ENCODE measurements around the gene CRYBG1. TPM values are rescaled to one million over a fixed set of nuclear protein-coding genes. Genes with fewer than 3 reads are reported as not detected.

CRYBG1 gene
- total and polyA plus RNA-seq, 3 experiments from 2014 or later: 19.4 to 32.3 (median 32.3) TPM

DNA sequence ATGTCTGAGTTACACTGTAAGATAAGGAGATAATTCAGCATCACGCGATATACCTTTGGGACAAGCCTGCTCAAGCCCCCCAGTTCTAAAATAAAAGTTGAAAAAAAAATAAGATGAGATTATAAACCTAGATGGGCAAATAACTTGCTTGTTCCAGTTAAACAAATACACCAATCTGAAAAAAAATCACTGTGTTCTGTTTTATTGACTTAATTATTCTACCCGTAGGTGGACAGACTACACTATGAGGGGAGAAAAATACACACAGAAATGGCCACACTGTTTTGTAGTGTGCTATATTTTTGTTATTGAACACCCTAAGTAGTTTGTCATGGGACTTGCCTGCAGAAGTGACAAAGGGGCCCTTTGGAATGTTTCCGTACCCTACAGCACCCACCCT, 70.9 kb downstream of the CRYBG1 start:
- DNase-seq: no peak
- no peak overlapping the region for H3K27ac ChIP-seq (ENCODE audit: low read depth, low read length)
- Mint-ChIP-seq H3K27me3 (peaks cover 0 to 3% of the 10 kb centered on the region in 2 donors), H3K27ac (no peak overlapping the region), H3K9me3 (no peaks in the 10 kb centered on the region), H3K4me1 (no peaks in the 10 kb centered on the region), H3K36me3 (no peaks in the 10 kb centered on the region), H3K4me3 (no peak overlapping the region)
- POLR2A ChIA-PET: no interaction called here
- H3K4me1 ChIP-seq (ENCODE audit: insufficient read depth, low read length): no peaks in the 10 kb centered on the region
- no peaks in the 10 kb centered on the region for H3K9me3 ChIP-seq (ENCODE audit: low read length)
- no peak overlapping the region for H3K4me3 ChIP-seq (ENCODE audit: low read length)
- no peaks in the 10 kb centered on the region for H3K27me3 ChIP-seq (ENCODE audit: insufficient read depth, low read length, poor library complexity, severe bottlenecking)
- no peaks in the 10 kb centered on the region for H3K36me3 ChIP-seq (ENCODE audit: insufficient read depth, low read length)
- CTCF ChIA-PET: no interaction called here

DNA sequence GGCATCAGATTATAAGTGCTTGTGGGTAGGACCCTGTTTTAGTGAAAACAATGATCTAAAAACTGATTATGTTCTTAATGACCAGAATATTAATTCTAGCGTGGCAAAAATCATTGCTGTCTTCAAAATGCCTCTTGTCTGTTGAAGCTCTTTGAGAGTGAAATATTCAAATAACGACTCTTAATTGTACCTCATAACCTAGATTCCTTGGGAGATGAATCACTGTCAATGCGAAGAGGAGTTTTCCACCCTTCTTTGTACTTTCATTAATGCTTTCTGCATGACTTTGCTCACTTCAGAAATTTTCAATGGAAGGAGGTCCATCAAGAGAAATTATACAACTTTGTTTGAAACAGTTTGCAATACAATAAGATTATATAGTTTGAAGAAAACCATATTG, 71.5 kb downstream of the CRYBG1 start:
- POLR2A ChIA-PET: no interaction called here
- no peak overlapping the region for H3K27ac Mint-ChIP-seq
- Histone ChIP-seq H3K27me3 (ENCODE audit: insufficient read depth, low read length, poor library complexity, severe bottlenecking) (no peaks in the 10 kb centered on the region), H3K36me3 (ENCODE audit: insufficient read depth, low read length) (no peaks in the 10 kb centered on the region), H3K4me3 (ENCODE audit: low read length) (no peak overlapping the region), H3K4me1 (ENCODE audit: insufficient read depth, low read length) (no peaks in the 10 kb centered on the region), H3K9me3 (ENCODE audit: low read length) (no peaks in the 10 kb centered on the region), H3K27ac (ENCODE audit: low read depth, low read length) (no peak overlapping the region)
- H3K4me3 Mint-ChIP-seq: no peak overlapping the region
- no peaks in the 10 kb centered on the region for H3K4me1 Mint-ChIP-seq
- CTCF ChIA-PET: no interaction called here
- H3K27me3 Mint-ChIP-seq: peaks cover 0 to 3% of the 10 kb centered on the region in 2 donors
- no peak for DNase-seq
- no peaks in the 10 kb centered on the region for H3K36me3 Mint-ChIP-seq
- no peaks in the 10 kb centered on the region for H3K9me3 Mint-ChIP-seq

DNA sequence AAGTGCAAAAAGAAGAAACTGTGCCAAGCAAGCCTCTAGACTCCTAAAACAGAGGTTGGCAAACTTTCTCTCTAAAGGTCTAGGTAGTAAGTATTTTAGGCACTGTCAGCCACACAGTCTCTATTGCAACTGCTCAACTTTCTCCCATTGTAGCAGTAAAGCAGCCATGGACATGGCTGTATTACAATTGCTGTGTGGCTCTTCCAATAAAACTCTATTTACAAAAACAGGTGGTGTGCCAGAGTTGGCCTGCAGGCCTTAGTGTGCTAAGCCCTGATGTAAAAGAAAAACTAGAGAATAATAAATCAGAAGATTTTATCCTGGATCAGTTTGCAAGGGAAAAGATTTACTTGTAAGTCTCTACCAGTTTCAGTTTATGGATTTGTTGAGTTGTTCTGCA, 74.0 kb downstream of the CRYBG1 start:
- H3K27ac Mint-ChIP-seq: no peak overlapping the region
- CTCF ChIA-PET: interaction anchor here (2.4 kb wide), 1 partner anchor 10 kb away, joined by 8 read pairs; no protein-coding TSS in a partner anchor
- H3K9me3 ChIP-seq (ENCODE audit: low read length): no peaks in the 10 kb centered on the region
- peaks cover 3% of the 10 kb centered on the region for H3K27me3 ChIP-seq (ENCODE audit: insufficient read depth, low read length, poor library complexity, severe bottlenecking)
- POLR2A ChIA-PET: no interaction called here
- DNase-seq: no peak
- peaks cover 9 to 15% of the 10 kb centered on the region in 2 donors for H3K27me3 Mint-ChIP-seq
- H3K4me3 ChIP-seq (ENCODE audit: low read length): no peak overlapping the region
- no peak overlapping the region for H3K4me3 Mint-ChIP-seq
- no peaks in the 10 kb centered on the region for H3K36me3 ChIP-seq (ENCODE audit: insufficient read depth, low read length)
- H3K4me1 ChIP-seq (ENCODE audit: insufficient read depth, low read length): no peaks in the 10 kb centered on the region
- no peaks in the 10 kb centered on the region for H3K36me3 Mint-ChIP-seq
- H3K27ac ChIP-seq (ENCODE audit: low read depth, low read length): no peak overlapping the region
- H3K4me1 Mint-ChIP-seq: no peaks in the 10 kb centered on the region
- H3K9me3 Mint-ChIP-seq: no peaks in the 10 kb centered on the region

DNA sequence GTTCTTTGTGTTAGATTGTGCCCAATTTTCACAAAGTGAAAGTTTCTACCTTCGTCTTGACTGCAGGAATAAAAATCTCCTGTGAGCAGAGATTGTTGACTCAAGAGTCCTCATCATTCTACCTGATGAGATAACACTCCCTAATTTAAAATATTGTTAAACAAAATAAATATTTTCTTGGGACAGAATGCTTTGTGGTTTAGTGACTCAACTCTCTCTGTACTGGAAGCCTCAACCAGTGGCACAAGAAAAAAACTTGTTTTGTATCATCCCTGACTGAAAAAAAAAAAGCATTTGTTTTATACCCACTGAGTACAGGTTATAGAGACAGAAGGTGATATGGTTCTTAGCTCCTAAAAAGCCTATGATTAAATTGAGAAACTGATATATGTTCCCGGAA, 78.9 kb downstream of the CRYBG1 start:
- Mint-ChIP-seq H3K4me1 (no peaks in the 10 kb centered on the region), H3K36me3 (no peaks in the 10 kb centered on the region), H3K9me3 (no peaks in the 10 kb centered on the region), H3K27me3 (peaks cover 17 to 53% of the 10 kb centered on the region in 2 donors), H3K27ac (no peak overlapping the region), H3K4me3 (no peak overlapping the region)
- no peak overlapping the region for H3K4me3 ChIP-seq (ENCODE audit: low read length)
- no peaks in the 10 kb centered on the region for H3K9me3 ChIP-seq (ENCODE audit: low read length)
- peaks cover 3% of the 10 kb centered on the region for H3K27me3 ChIP-seq (ENCODE audit: insufficient read depth, low read length, poor library complexity, severe bottlenecking)
- DNase-seq: no peak
- ChIA-PET CTCF (interaction anchor here (0.9 to 4.8 kb wide), 2 partner anchors 127 to 540 kb away, joined by 3 to 29 read pairs; no protein-coding TSS in a partner anchor), POLR2A (no interaction called here)
- H3K27ac ChIP-seq (ENCODE audit: low read depth, low read length): no peak overlapping the region
- H3K36me3 ChIP-seq (ENCODE audit: insufficient read depth, low read length): no peaks in the 10 kb centered on the region
- H3K4me1 ChIP-seq (ENCODE audit: insufficient read depth, low read length): no peaks in the 10 kb centered on the region

DNA sequence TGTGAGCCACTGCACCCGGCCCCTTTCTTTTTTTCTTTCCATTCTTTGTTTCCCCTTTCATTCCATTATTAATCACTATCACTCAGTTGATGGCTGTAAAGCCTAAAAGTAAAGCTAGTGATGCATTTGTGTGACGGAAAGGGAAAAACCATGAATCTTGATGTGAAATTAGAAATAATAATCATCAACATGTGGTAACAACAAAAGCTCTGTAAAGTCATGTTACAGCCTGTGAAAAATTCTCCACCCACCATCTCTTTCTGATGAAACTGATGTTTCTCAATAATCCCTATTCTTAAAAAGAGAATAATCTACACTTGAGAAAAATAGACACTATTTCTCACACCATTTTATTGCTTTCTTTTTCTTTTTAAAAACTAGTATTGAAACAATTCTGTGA, 80.0 kb downstream of the CRYBG1 start:
- H3K4me3 Mint-ChIP-seq: no peak overlapping the region

DNA sequence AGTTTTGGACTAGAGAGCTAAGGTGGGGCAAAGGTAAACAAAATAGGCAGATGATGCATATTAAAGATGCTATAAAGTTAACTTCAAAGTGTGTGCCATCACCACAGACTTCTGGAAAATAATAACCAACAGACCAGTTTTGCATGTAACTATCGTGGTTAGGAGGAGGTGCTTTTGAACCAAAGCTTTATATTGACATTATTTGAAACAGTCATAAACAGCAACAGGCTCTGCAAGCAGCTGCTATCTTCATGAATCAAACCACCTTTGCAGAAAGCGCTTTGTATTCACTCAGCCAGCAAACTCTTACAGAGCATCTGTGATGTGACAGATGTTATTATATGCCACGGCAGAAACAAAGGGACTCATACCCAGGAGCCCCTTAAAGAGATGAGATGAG, 81.9 kb downstream of the CRYBG1 start:
- H3K9me3 Mint-ChIP-seq: no peaks in the 10 kb centered on the region
- no peaks in the 10 kb centered on the region for H3K4me1 ChIP-seq (ENCODE audit: insufficient read depth, low read length)
- H3K4me3 ChIP-seq (ENCODE audit: low read length): no peak overlapping the region
- H3K36me3 ChIP-seq (ENCODE audit: insufficient read depth, low read length): no peaks in the 10 kb centered on the region
- no peaks in the 10 kb centered on the region for H3K9me3 ChIP-seq (ENCODE audit: low read length)
- H3K27me3 Mint-ChIP-seq: peaks cover 19 to 56% of the 10 kb centered on the region in 2 donors
- no peak overlapping the region for H3K4me3 Mint-ChIP-seq
- H3K27me3 ChIP-seq (ENCODE audit: insufficient read depth, low read length, poor library complexity, severe bottlenecking): peaks cover 3% of the 10 kb centered on the region
- ChIA-PET CTCF (interaction anchor here (1.3 to 4.8 kb wide), 4 partner anchors 107 to 537 kb away, joined by 3 to 29 read pairs (median 6); no protein-coding TSS in a partner anchor), POLR2A (no interaction called here)
- no peaks in the 10 kb centered on the region for H3K4me1 Mint-ChIP-seq
- DNase-seq: no peak
- H3K27ac Mint-ChIP-seq: no peak overlapping the region
- H3K36me3 Mint-ChIP-seq: no peaks in the 10 kb centered on the region
- H3K27ac ChIP-seq (ENCODE audit: low read depth, low read length): no peak overlapping the region

More for the DNA sequence above, 80.0 kb downstream of the CRYBG1 start:
- Histone ChIP-seq H3K36me3 (ENCODE audit: insufficient read depth, low read length) (no peaks in the 10 kb centered on the region), H3K27me3 (ENCODE audit: insufficient read depth, low read length, poor library complexity, severe bottlenecking) (peaks cover 3% of the 10 kb centered on the region), H3K9me3 (ENCODE audit: low read length) (no peaks in the 10 kb centered on the region), H3K4me3 (ENCODE audit: low read length) (no peak overlapping the region), H3K27ac (ENCODE audit: low read depth, low read length) (no peak overlapping the region), H3K4me1 (ENCODE audit: insufficient read depth, low read length) (no peaks in the 10 kb centered on the region)
- Mint-ChIP-seq H3K9me3 (no peaks in the 10 kb centered on the region), H3K27me3 (peaks cover 19 to 57% of the 10 kb centered on the region in 2 donors), H3K27ac (no peak overlapping the region), H3K4me1 (no peaks in the 10 kb centered on the region), H3K36me3 (no peaks in the 10 kb centered on the region)
- ChIA-PET POLR2A (no interaction called here), CTCF (interaction anchor here (0.6 to 4.8 kb wide), 3 partner anchors 72 to 131 kb away, joined by 3 to 29 read pairs (median 3); no protein-coding TSS in a partner anchor)
- DNase-seq: no peak

DNA sequence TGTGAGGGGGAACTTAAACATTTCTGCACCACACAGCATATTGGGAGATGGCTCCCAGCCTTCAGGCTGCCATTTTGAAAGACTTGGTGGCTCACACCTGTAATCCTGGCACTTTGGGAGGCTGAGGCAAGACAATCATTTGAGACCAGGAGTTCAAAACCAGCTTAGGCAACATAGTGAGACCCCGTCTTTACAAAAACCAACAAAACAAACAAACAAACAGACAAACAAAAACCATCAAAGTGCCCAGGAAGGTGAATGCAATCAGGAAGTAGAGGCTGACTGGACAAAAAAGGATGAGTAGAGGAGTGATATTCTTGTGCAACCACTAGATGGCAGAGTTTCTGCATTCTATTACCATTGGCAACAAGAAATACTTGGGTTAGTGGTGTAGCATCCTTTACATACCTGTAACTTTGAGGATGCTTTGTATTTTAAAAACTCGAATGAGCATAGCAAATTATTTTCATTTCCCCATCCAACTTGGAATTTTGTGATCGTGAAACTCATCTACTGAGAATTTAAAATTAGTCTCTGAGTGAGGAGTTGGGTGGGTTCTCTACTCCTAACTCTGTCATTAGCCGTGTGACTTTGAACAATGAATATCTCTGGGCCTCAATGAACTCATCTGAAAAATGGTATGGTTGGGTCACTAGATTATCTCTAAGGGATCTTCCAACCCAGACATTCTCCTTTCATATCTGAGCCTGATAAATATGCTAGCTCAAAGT, 84.4 kb downstream of the CRYBG1 start:
- Mint-ChIP-seq H3K27me3 (peaks cover 9 to 38% of the 10 kb centered on the region in 2 donors), H3K9me3 (no peaks in the 10 kb centered on the region), H3K27ac (no peak overlapping the region), H3K4me1 (peaks cover 11 to 13% (median 12%) of the 10 kb centered on the region in 3 donors), H3K36me3 (no peaks in the 10 kb centered on the region), H3K4me3 (no peak overlapping the region)
- Histone ChIP-seq H3K4me1 (ENCODE audit: insufficient read depth, low read length) (peaks cover 12% of the 10 kb centered on the region), H3K9me3 (ENCODE audit: low read length) (no peaks in the 10 kb centered on the region), H3K27ac (ENCODE audit: low read depth, low read length) (no peak overlapping the region), H3K4me3 (ENCODE audit: low read length) (no peak overlapping the region), H3K36me3 (ENCODE audit: insufficient read depth, low read length) (no peaks in the 10 kb centered on the region), H3K27me3 (ENCODE audit: insufficient read depth, low read length, poor library complexity, severe bottlenecking) (no peaks in the 10 kb centered on the region)
- ChIA-PET CTCF (interaction anchor here (0.7 to 2.7 kb wide), 19 partner anchors 10 to 535 kb away, joined by 3 to 68 read pairs (median 4); no protein-coding TSS in a partner anchor), POLR2A (no interaction called here)
- DNase-seq: peak in 3 of 5 donors; percentile 9 to 66 (median 63)

DNA sequence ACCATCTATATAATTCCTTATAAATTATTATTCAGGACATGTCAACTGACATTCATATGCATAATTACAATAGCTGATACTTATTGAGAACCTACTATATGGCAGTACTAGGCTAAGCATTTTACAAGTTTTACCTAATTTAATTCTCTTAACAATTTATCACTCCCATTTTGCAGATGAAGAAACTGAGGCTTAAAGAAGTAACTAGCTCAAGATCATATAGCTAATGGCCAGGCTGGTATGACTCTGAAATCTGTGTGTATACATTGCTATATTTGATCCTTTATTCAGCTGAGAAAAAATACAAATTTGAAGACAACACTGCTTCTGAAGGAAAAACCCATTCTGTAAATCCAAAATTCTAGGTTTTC, 85.0 kb downstream of the CRYBG1 start:
- Histone ChIP-seq H3K36me3 (ENCODE audit: insufficient read depth, low read length) (no peaks in the 10 kb centered on the region), H3K9me3 (ENCODE audit: low read length) (no peaks in the 10 kb centered on the region), H3K27me3 (ENCODE audit: insufficient read depth, low read length, poor library complexity, severe bottlenecking) (no peaks in the 10 kb centered on the region), H3K27ac (ENCODE audit: low read depth, low read length) (no peak overlapping the region), H3K4me3 (ENCODE audit: low read length) (no peak overlapping the region), H3K4me1 (ENCODE audit: insufficient read depth, low read length) (peaks cover 12% of the 10 kb centered on the region)
- POLR2A ChIA-PET: no interaction called here
- Mint-ChIP-seq H3K4me1 (peaks cover 11 to 13% (median 12%) of the 10 kb centered on the region in 3 donors), H3K4me3 (no peak overlapping the region), H3K27ac (no peak overlapping the region), H3K9me3 (no peaks in the 10 kb centered on the region), H3K27me3 (peaks cover 6 to 34% of the 10 kb centered on the region in 2 donors), H3K36me3 (no peaks in the 10 kb centered on the region)
- CTCF ChIA-PET: interaction anchor here (0.7 to 2.7 kb wide), 18 partner anchors 11 to 534 kb away, joined by 3 to 68 read pairs (median 4); no protein-coding TSS in a partner anchor
- DNase-seq: no peak
